Stimulated activated CD4-positive, alpha-beta T cell treated with anti-CD3 and anti-CD28 coated beads, Interleukin-15, amount 100 ng/mL, for 1 hour (primary cell): ENCODE results near the gene LY86.

ENCODE experiments used
- DNase-seq, 2 donors: peaks; one replicate each; pipeline ENCODE4 v3.0.0-alpha.2; 2020; ENCODE audit warnings: low read depth in 1 of 2, low spot score in 1 of 2

Gene LY86

DNA sequence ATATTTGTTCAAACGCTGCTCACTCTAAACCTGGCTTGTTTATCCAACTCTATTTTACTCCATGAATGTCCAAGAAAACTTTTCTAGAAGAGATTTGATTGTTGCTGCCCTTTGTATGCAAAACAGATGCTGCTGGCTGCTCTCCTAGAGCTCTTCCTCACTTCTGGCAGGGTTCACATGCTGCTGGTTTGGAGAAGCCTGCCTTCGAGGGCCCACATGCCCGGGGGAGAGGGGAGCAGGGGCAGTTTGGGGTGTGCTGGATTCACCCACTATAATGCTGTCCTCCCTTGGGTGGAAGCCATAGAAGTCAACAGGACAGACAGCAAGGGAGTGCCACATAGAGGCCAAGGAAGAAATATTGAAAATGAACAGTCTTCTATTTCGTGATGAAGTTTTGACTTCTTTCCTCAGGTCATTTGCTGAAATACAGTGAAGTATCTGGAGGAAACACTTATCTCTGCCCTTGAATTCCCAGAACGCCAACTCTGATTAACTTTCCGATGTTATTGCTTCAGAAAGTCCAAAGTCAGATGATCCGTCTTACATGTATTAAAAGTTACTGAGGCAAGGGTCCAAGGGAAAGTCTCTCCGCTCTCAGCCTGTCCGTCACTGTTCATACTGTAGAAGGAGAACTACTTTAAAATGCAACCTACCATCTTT, 32.4 kb downstream of the LY86 start:
- DNase-seq: no peak

DNA sequence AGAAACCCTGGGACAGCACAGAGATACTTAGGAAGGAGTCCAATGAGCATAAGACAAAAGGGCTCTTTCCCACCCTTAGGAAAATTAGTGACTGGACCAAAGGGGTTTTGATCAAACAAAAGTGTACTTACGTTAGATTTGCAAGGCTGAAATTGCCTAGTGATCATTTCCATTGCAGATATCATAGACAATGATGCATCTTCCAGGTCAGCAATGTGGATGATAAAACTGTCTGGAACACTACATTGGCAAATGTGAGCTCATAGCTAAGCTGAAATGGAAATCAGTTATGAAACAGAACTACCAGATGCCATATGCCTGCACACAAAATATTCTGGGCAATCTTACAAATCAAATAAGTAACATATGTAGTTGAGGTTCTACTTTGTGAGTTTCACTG, 34.0 kb downstream of the LY86 start:
- DNase-seq: no peak

DNA sequence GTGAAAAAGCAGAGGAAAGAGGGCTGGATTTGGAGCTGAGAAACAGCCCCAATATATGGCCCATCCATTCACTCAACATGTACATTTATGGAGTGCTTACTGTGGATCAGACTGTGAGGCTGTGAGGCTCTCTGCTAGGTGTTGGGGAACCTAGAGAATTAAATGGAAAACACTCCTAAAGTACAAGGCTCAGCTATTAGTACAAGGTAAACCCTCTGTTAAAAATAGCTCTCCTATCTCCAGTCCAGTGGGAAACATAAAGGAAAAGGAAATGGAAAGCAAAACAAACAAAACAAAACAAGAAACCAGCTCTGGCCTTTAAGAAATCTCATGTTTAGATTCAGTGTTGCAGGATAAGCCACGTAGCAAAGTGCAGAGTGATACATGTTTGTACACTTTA, 35.0 kb downstream of the LY86 start:
- no peak for DNase-seq

DNA sequence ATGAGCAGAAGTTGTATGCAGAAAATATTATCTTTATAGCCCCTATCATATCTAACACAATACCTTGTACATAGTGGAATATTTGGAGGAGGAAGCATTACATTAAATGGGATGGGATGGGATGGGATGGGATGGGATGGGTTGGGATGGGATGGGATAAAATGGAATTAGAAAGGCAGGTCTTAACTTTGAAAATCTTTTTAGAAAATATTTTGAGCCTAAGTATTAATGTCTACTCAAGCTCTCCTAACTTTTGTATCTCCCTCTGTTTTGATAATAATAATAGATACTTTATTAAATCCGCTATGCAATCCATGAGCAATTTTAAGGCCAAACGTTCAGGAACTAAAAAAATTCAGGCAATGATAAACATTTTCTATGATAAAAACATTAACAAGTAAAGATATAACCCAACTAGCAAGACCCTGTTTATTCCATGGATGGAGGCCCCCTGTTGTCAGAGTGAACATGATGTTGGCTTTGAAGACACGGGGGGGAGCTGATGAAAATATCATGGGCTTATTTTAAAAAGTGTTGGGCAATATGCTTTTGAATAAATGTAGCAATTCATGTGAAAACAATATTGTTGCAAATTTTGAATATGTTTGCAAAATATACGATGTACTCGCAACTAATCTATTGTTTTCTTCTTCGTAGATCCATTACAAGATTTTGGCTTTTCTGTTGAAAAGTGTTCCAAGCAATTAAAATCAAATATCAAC, 35.9 kb downstream of the LY86 start:
- no peak for DNase-seq

DNA sequence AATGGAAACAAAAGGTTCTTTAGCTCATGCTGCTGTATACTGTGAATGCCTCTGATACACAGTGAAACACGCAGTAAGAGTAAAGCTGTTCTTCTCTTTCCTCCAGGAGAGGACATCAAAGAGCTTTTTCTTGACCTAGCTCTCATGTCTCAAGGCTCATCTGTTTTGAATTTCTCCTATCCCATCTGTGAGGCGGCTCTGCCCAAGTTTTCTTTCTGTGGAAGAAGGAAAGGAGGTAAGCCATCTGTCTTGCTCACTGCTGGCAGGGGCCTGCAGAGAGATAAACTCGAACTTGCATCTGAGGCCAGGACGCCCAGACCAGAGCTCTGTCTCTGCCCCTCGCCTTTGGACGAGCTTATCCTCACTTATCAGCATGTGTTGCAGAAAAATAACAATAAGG, 37.7 kb downstream of the LY86 start:
- no peak for DNase-seq

DNA sequence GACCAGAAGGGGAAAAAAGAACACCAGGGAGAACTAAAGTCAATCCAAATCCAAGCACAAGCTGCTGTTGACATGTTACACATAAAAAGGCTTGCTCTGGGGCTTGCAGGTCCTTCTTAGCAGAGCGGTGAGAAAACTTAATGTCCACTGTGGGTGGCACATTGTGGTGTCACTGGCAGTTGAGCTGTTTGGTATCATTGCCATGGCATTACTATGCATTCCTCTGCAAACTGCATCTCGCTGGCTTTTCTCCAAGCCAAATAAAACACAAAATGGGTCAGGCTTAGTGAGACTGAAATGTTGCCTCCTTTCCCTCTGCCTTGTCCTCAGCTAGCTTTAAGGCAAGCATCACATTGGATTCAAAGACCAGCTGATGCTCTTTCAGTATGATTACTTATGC, 40.9 kb downstream of the LY86 start:
- DNase-seq: no peak

DNA sequence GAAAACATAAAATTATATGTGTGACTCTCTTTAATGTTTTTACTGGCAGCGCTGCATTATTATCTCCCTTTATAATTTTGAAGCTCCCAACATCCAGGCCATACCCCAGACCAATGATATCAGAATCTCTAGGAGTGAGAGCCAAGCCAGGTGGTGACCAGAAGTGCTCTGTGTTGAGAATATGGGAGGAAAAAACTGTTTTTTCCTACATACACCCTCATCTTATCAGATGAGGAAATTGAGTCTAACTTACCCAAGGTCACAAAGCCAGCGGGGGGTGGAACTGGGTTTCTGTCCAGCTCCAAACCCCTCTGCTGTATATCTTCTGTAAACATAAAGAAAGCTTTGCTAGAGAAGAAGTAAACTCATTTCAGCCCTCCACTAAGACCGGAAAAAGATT, 42.5 kb downstream of the LY86 start:
- DNase-seq: no peak

DNA sequence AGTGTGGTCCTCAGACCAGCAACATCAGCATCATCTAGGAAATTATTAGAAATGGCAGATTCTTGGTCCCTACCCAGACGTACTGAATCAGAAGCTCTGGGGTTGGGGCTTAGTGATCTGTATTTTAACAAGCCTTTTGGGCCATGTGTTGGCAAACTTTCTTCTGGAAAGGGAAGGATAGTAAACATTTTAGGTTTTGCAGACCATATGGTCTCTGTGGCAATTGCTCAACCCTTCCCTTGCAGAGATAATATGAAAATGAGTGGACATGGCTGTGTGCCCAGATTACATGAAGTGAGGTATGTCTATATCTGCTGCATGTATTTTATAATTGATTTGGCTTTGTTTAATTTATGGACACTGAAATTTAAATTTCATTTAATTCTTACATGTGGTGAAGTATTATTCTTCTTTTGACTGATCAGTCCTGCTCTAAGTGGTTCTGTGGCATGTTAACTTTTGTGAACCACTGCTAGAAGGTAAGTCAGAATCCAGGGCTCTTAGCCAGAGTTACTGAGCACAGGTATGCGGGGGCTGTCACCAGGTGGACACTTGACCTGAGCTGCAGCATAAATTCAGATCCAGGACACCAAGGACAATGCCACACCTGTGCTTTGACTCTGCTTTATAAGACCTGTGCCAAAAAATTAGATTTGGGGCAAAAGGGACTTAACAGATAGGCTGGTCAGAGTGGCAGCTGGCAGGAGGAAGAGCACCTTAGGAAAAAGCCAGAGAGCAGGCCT, 43.2 kb downstream of the LY86 start:
- DNase-seq: no peak

DNA sequence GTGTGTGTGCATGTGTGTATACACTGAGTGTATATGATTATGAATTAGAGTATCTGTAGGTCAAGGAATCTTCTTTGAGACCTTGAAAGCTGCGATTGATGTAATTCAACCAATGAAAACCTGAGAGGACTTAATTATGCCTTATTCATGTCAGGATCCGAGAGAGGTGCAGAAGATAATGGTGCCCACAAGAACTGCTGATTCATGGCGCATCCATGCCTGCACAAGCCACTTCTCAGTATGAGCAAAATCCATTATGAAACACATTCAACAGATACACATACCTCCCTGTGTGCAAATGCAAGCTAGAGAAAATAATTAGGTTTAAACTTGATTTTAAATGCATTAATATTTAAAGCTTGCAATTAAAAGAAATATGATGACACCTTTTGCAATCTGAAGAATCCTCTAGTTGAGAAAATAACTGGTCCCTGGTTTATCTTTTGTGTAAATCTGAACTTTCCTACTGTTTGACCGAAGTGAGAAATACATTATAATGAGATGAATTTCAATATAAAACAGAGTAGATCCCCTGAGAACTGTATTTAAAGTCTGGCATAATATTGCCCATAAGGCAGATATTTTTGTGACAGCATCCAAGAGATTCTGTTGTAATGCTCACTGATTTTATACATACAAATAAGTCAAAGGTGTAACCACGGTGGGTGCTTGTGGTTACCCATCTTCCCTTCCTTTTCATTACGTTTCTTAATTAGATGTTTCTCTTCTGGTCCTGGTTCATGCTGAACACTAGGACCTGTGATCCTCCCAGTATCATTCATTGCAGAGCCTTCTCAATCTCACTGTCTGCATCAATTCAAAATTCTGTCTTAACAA, 45.6 kb downstream of the LY86 start:
- DNase-seq: no peak

DNA sequence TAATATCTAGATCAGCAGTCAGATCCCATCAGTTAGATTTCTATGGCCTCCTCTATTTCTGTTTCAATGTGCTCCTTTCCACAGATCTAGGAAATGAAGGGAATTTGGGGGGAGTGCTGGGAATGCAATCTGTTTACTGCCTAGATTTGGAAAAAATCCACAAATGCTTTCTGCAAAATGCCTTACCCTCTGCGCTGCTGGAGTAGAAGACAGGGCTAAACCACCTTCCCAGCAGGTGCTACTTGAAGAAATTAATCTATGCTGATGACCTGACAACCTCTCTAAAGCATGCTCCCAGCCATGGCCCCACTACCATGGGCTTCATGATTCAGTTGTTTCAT, 46.2 kb downstream of the LY86 start:
- DNase-seq: no peak

DNA sequence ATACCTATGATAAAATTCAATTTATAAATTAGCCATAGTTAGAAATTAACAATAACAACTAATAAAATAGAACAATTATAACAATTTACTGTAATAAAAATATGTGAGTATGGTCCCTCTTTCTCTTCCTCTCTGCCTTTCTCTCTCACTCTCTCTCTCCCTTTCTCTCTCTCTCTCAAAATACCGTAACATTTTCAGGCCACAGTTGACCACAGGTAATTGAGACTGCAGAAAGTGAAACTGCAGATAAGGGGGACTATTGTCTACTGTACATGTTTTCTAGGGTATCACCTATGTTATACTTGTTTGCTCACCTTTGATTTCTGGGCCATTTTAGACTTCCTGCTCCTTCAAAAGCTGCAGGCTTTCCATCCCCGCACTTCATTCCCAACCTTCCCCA, 46.8 kb downstream of the LY86 start:
- no peak for DNase-seq

DNA sequence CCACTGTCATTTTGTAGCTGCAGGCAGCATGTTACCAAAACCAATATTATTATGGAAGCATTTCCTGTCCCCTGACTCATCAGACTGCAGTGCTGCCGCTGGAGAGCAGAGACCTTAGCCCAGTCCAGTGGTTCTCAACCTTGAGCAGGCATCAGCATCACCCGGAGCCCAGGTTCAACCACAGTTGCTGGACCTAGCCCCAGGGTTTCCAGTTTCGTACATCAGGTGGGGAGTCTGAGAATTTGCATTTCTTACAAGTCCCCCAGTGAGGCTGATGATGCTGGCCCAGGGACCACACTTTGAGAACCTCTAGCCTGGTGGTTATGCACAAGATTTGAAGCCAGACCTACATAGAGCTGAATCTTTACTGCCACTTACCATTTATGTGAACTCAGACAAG, 47.3 kb downstream of the LY86 start:
- no peak for DNase-seq

DNA sequence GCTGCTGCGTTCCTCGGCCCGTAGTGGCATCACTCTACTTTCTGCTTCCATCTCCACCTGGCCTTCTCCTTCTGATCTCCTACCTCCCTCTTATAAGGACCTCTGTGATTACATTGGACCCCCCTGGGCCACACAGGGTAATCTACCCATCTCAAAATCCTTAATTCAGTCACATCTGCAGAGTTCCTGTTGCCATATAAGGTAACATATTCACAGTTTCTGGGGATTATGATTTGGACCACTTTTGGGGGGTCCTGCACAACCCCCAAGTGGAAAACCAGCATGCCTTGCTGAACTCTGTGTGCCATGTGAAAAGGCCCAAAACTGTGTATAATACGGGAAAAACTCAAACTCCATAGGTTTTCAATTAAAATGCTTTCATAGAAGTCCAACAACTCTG, 51.1 kb downstream of the LY86 start:
- no peak for DNase-seq

DNA sequence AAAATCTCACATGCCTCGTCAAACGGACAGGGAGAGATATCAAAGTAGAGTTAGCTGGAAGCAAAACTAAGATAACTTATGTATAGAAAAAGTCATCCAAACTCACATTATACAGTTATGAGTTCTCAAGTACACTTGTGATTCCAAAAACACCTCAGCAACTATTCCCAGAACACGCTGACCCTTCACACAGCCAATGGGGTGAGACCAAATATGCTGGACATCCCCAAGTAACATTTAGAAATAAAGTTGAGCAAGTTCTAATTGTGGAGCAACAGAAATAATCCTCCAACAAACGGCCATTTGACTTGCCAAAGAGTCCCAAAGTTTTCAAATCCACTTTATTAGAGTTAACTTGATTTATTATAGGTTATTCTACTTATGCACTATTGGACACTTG, 52.4 kb downstream of the LY86 start:
- DNase-seq: no peak

DNA sequence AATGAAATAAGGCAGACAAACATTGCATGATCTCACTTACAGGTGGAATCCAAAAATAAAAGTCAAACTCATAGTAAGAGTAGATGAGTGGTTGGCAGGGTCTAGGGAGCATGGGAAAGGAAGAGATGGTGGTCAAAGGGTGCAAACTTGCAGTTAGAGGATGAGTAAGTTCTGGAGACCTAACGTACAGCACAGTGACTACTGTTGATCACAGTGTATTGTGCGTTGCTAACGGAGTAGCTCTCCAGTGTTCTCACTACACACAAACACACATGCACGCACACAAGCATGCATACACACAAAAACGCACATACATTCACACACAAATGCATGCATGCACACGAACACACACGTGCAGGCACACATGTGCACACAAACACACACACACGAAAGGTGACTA, 54.9 kb downstream of the LY86 start:
- DNase-seq: no peak

DNA sequence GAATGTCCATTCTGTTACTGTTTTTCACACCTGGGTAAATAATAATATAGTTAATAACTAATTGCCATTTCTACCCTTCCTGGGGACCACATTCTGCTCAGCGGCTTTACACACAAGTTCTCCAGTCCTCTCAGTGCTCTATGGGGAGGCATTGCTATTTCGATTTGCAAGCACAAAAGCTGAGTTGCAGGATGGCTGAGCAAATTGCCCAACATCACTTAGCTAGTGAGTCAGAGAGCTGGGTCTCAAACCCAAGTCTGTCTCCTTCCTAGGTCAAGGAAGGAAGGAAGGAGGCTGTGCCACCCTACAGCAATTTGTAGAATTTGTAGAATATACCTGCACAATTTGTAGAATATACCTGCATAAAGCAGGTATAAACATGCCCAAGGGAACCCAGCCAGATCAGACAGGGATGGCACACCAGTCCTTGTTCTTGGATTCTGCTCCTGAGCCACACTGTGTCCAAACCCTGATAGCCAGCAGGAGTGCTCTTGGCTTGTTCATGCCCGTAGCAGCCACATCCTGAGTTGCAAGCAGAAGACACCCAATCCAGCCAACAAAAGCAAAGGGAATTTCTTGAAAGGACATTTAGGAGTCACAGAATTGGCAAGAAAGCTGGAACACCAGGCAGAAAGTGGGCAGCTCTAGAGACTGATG, 56.9 kb downstream of the LY86 start:
- DNase-seq: no peak

DNA sequence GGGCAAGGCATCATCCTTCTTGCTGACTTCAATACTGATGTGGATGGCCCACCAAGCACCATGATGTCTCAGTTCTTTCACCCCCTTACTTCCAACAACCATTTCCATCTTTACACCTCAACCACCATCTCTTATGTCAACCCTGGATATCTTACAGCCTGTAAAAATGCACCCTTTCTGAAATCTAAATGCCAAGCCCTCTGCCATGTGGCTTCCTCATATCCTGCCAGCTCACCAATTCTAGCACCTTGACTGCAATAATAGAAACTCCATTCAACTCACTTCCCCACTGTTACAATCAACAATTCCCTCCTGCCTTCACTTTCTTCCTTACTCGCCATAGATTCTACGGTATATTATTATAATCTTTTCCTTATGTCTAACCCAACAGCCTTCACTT, 57.9 kb downstream of the LY86 start:
- DNase-seq: no peak

DNA sequence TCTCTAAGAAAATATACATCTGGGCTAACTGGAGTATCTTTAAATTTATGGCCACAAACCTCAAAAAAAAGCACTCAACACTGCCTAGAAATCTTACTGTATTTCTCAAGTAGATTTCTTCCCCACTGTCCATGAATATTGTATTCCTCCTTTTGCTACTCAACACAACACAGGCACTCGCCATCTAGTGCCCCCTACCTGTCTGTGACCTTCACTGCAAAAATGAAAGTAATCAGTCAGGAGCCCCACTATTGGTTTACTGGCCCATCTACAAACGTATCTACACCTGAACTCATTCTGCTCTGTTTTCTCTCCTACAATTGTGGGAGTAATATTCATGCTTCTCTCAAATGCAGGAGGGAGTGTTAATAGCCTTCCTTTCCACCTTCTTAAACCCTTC, 58.3 kb downstream of the LY86 start:
- DNase-seq: no peak

DNA sequence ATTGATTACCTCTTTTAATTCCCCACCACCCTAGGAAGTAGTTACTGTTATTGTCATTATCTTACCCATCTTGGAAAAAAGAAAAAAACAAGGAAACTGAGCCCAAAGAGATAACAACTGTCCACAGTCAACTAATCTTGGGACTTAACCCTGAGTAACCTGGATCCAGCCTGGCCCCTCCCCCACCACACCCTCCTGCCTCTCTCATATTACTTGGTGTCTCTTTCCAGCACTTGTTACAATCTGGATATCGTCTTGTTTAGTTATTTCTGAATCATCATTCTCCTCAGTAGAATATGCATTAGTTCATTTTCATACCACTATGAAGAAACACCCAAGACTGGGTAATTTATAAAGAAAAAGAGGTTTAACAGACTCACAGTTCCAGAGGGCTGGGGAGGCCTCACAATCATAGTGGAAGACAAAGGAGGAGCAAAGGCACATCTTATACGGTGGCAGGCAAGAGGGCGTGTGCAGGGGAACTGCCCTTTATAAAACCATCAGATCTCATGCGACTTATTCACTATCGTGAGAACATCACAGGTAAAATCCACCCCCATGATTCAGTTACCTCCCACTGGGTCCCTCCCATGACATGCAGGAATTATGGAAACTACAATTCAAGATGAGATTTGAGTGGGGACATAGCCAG, 60.3 kb downstream of the LY86 start:
- DNase-seq: no peak

DNA sequence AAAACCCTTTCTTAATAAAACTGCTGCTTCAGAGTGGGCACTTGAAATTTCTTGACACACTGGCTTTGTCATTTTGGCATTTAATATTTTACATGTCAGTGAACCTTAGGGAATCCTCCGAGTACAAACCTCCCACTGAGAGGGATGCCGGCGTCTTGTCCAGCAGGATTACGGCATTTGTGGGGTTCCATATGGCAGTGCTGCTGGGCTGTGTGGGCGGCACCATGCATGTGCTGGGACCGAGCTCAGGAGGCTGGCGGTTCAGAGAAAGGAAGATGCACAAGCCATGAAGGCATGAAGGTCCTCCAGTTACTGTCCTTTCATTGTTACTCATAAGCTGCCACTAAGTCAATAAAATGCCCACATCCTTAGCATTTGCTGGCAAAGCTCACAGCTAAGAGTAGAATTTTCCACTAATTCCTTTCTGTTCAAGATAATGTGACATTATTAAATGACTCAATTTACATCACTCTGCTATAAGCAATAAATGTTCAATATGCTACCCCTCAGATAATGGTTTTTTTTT, 61.4 kb downstream of the LY86 start:
- DNase-seq: no peak
